Measurements from ENCODE around the gene JUN. TPM values are rescaled to one million over a fixed set of nuclear protein-coding genes. Genes with fewer than 3 reads are reported as not detected.
A peak's percentile ranks its signal among the peaks of the same experiment; 100 is the strongest.

JUN gene
- total and polyA plus RNA-seq, 2 of the 13 experiments (the other 11 are each of a cell fraction or from before 2014, with no cell fraction given), result 18.2 to 22.3 TPM

- TF ChIP-seq IRF1 (CRISPR knock-in tag; IDR thresholded peaks at IDR 0.05; ENCODE audit: low read depth) (0 out of 2 replicates have a peak, but pooled peaks have one; percentile 26), AHR (CRISPR knock-in tag; IDR thresholded peaks at IDR 0.05) (no peak), ZMAT3 (CRISPR knock-in tag; conservative IDR thresholded peaks at IDR 0.05) (0 out of 2 replicates have a peak, but pooled peaks have one; percentile 45), NONO (IDR thresholded peaks at IDR 0.05) (no peak), NONO (CRISPR knock-in tag; conservative IDR thresholded peaks at IDR 0.05) (no peak), TEF (CRISPR knock-in tag; IDR thresholded peaks at IDR 0.05) (no peak), TFDP2 (CRISPR knock-in tag; IDR thresholded peaks at IDR 0.05) (0 out of 2 replicates have a peak, but pooled peaks have one; percentile 27), MED1 (CRISPR knock-in tag; IDR thresholded peaks at IDR 0.05) (no peak), RBM39 (IDR thresholded peaks at IDR 0.05; ENCODE audit: low read depth, low read length, poor library complexity, severe bottlenecking) (peak; percentile 20), ZNF224 (CRISPR knock-in tag; IDR thresholded peaks at IDR 0.05) (no peak), KLF15 (CRISPR knock-in tag; IDR thresholded peaks at IDR 0.05; ENCODE audit: borderline replicate concordance) (0 out of 2 replicates have a peak, but pooled peaks have one; percentile 25), ZBTB46 (CRISPR knock-in tag; IDR thresholded peaks at IDR 0.05; ENCODE audit: borderline replicate concordance) (0 out of 2 replicates have a peak, but pooled peaks have one; percentile 26), KAT2B (IDR thresholded peaks at IDR 0.05; ENCODE audit: borderline replicate concordance, low read depth, low read length) (no peak), ZNF782 (CRISPR knock-in tag; IDR thresholded peaks at IDR 0.05; ENCODE audit: borderline replicate concordance) (peak; percentile 43; the same call in 1 of the 2 replicates), ZNF570 (CRISPR knock-in tag; IDR thresholded peaks at IDR 0.05; ENCODE audit: borderline replicate concordance) (no peak), ZNF577 (CRISPR knock-in tag; IDR thresholded peaks at IDR 0.05; ENCODE audit: borderline replicate concordance, low read depth) (no peak), ZNF251 (CRISPR knock-in tag; IDR thresholded peaks at IDR 0.05) (no peak), NAIF1 (CRISPR knock-in tag; IDR thresholded peaks at IDR 0.05; ENCODE audit: borderline replicate concordance) (no peak), GMEB1 (CRISPR knock-in tag; IDR thresholded peaks at IDR 0.05; ENCODE audit: borderline replicate concordance) (no peak), ZNF10 (CRISPR knock-in tag; IDR thresholded peaks at IDR 0.05; ENCODE audit: borderline replicate concordance, low read depth) (no peak), ZNF547 (CRISPR knock-in tag; IDR thresholded peaks at IDR 0.05) (no peak; the same call in 1 of the 2 replicates), ZNF382 (CRISPR knock-in tag; IDR thresholded peaks at IDR 0.05; ENCODE audit: borderline replicate concordance) (no peak)
Observed at GRCh38 chr1:58784758-58785441, 1.1 kb upstream of the JUN start (continued).

Measured in HepG2 (cell line).